Testis (tissue), 5 donors: ENCODE data around the gene NPEPPS. TPM values are rescaled to one million over a fixed set of nuclear protein-coding genes. Genes with fewer than 3 reads are reported as not detected.
A peak's percentile ranks its signal among the peaks of the same experiment; 100 is the strongest.
"Not testable (repeated sequence)": the region's sequence is repeated elsewhere in the genome, so short reads cannot be mapped to it uniquely, and the experiment has no call there.

Source experiments
- DNase-seq: peaks from one replicate; pipeline ENCODE4 v3.0.0-alpha.2; 2019
- H3K27ac ChIP-seq, 2 donors: fragments of 200-600 bp; sonication (generic); one replicate each; pipeline ENCODE4 v1.5.1; 2019
- H3K27me3 ChIP-seq: fragments of 200-600 bp; sonication (generic); one replicate; pipeline ENCODE4 v1.5.1; 2019
- H3K36me3 ChIP-seq: fragments of 200-600 bp; sonication (generic); one replicate; pipeline ENCODE4 v1.5.1; 2017; ENCODE audit warnings: low read depth; ENCODE audit errors: missing control alignments
- H3K4me1 ChIP-seq: fragments of 200-600 bp; sonication (generic); one replicate; pipeline ENCODE4 v1.5.1; 2019
- H3K4me3 ChIP-seq, 2 donors: fragments of 200-600 bp; sonication (generic); one replicate each; pipeline ENCODE4 v1.5.1; 2017 to 2019
- H3K9me3 ChIP-seq: fragments of 200-600 bp; sonication (generic); one replicate; pipeline ENCODE4 v1.5.1; 2017
- WGBS, 2 donors: methylation state at CpG; one replicate each; pipeline ENCODE4 v1.1.5; 2018; 5-methylcytosine and 5-hydroxymethylcytosine counted together
- intact Hi-C: fragments of 100-400 bp; cut with DNase I; formaldehyde crosslinking; loops from one replicate; pipeline ENCODE4 v1.15.1; 2023; ENCODE audit warnings: low total_unique reads
- long read RNA-seq, 2 donors: transcript quantifications; one replicate each; lab custom pipeline, GENCODE V29; 2026
- polyA plus RNA-seq: library from polyadenylated mRNA; stranded (reverse); fragments of 350-450 nt; fragmentation: Illumina TruSeq; extraction: RNeasy Lipid Tissue Mini Kit (QIAGEN cat#74804); gene quantifications from one replicate; pipeline ENCODE4 v1.2.3, GENCODE V29; 2014; ENCODE audit warnings: low read depth, low replicate concordance; ENCODE audit not compliant: insufficient read depth
- total RNA-seq, 2 donors: library from RNA; depleted of rRNA; stranded (reverse); fragments of >200 nt; gene quantifications; one replicate each; pipeline ENCODE4 v1.2.3, GENCODE V29; 2016
- TF ChIP-seq, protein P1 (sequence below), 3 experiments: fragments of 450-650 bp in 2 of 3; fragments of 200-600 bp in 1 of 3; sonication (generic) in 1 of 3; IDR thresholded peaks; one replicate each; pipeline ENCODE4 v1.5.1; 2016 to 2019; ENCODE audit warnings: antibody characterized with exemption in 3 of 3, mild to moderate bottlenecking in 2 of 3, moderate library complexity in 1 of 3

NPEPPS gene, protein sequence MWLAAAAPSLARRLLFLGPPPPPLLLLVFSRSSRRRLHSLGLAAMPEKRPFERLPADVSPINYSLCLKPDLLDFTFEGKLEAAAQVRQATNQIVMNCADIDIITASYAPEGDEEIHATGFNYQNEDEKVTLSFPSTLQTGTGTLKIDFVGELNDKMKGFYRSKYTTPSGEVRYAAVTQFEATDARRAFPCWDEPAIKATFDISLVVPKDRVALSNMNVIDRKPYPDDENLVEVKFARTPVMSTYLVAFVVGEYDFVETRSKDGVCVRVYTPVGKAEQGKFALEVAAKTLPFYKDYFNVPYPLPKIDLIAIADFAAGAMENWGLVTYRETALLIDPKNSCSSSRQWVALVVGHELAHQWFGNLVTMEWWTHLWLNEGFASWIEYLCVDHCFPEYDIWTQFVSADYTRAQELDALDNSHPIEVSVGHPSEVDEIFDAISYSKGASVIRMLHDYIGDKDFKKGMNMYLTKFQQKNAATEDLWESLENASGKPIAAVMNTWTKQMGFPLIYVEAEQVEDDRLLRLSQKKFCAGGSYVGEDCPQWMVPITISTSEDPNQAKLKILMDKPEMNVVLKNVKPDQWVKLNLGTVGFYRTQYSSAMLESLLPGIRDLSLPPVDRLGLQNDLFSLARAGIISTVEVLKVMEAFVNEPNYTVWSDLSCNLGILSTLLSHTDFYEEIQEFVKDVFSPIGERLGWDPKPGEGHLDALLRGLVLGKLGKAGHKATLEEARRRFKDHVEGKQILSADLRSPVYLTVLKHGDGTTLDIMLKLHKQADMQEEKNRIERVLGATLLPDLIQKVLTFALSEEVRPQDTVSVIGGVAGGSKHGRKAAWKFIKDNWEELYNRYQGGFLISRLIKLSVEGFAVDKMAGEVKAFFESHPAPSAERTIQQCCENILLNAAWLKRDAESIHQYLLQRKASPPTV
- total RNA-seq (100 to 1,000 TPM; 104 to 108 TPM), polyA plus RNA-seq (115 TPM)
- long read RNA-seq, donor 1, full-length matches to known transcripts, result 14 of 14 reads
- long read RNA-seq, donor 1, partial matches to known transcripts, result 0 of 14 reads
- long read RNA-seq, donor 1, other reads (novel, unspliced or antisense), result 0 of 14 reads
- long read RNA-seq, donor 2, full-length matches to known transcripts, result 11 of 17 reads
- long read RNA-seq, donor 2, partial matches to known transcripts, result 6 of 17 reads
- long read RNA-seq, donor 2, other reads (novel, unspliced or antisense), result 0 of 17 reads

- H3K27me3 ChIP-seq, H3K9me3 ChIP-seq, intact Hi-C loops, H3K36me3 ChIP-seq, H3K4me1 ChIP-seq: not testable (repeated sequence)
- 11 to 23% methylated on average over 20 to 52 of the region's 60 CpGs for WGBS, 2 donors
- peak; percentile 92 for DNase-seq
- Histone ChIP-seq H3K27ac (peak within 1 kb of the TSS; percentile 79 to 91), H3K4me3 (peak within 1 kb of the TSS; percentile 67 to 76)
Measured at GRCh38 chr17:47530557-47531232, at the start of gene NPEPPS. Gene NPEPPS (plus strand): TSS chr17:47531108. CDS start chr17:47531301, 193 bp downstream.

DNA sequence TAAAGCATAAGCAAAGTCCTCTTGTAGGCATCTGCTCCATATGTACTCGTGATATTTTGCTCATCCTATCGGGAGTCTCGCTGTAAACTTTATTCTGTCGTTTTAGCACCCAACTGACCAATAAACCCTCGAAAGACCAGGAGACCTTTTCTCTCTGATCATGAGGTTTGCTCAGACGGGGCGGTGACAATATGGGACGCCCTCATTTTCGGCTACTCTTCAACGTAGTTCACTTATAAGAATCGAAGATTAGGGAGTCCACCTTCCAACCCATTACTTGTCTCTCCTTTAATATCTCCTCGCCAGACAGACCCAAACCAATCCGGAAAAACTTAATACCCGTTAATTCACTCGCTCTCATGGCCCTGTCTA, 39.1 kb upstream of the NPEPPS start:
- H3K36me3 ChIP-seq, DNase-seq, intact Hi-C loops, H3K27me3 ChIP-seq, H3K4me1 ChIP-seq, H3K9me3 ChIP-seq: not testable (repeated sequence)
- Histone ChIP-seq H3K27ac (peak overlapping the region; percentile 72 to 90), H3K4me3 (peak overlapping the region; percentile 57 to 61)
- 1 to 3% methylated on average over 14 to 15 of the region's 15 CpGs for WGBS, 2 donors

- H3K4me3 ChIP-seq, H3K27ac ChIP-seq, H3K27me3 ChIP-seq, intact Hi-C loops, H3K36me3 ChIP-seq, DNase-seq, H3K9me3 ChIP-seq, H3K4me1 ChIP-seq: not testable (repeated sequence)
- WGBS, 2 donors, result 80% methylated on average over 1 of the region's 1 CpG; no CpG with 5 or more reads in 1 of the 2 donors
Measured at GRCh38 chr17:47499074-47499473, 31.8 kb upstream of the NPEPPS start.

DNA sequence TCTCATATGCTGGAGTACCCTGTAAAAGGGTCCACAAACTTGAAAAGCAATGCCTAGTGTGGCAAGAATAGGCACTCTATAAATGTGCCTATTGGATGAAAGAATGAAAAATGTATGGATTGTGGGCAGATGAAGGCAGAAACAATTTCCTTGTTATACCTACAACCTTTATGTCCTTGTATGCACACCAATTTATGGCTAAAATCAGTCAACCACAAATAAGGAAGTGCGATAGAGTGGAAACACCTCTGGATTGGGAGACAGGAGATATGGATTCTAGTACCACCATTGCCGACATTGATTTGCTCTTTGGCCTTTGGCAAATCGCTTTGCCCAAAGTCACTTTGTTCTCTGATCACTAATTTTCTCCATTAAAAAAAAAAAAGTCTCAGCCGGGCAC, 31.4 kb upstream of the NPEPPS start:
- H3K4me3 ChIP-seq, H3K27ac ChIP-seq, DNase-seq, intact Hi-C loops, H3K9me3 ChIP-seq, H3K36me3 ChIP-seq, H3K27me3 ChIP-seq, H3K4me1 ChIP-seq: not testable (repeated sequence)
- WGBS, 2 donors, result 80 to 97% methylated on average over 4 of the region's 4 CpGs

DNA sequence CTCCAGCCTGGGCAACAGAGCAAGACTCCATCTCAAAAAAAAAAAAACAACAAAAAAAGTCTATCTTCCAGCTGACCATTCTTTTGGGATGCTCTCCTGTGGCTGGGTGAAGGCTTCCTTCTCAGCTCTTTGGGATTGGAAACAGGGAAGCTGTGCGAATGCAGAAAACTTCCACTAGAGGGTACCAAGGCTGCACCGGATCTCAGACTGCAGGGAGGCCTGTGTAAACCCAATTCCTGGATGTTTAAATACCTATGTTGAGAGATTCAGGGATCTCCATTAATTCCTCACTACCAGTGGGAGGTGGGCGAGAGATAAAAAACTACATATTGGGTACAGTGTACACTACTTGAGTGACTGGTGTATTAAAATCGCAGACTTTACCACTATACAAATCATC, 30.3 kb upstream of the NPEPPS start:
- H3K9me3 ChIP-seq, intact Hi-C loops, H3K36me3 ChIP-seq, H3K4me1 ChIP-seq, H3K27ac ChIP-seq, H3K27me3 ChIP-seq, DNase-seq, H3K4me3 ChIP-seq: not testable (repeated sequence)
- TF ChIP-seq, protein P1, sequence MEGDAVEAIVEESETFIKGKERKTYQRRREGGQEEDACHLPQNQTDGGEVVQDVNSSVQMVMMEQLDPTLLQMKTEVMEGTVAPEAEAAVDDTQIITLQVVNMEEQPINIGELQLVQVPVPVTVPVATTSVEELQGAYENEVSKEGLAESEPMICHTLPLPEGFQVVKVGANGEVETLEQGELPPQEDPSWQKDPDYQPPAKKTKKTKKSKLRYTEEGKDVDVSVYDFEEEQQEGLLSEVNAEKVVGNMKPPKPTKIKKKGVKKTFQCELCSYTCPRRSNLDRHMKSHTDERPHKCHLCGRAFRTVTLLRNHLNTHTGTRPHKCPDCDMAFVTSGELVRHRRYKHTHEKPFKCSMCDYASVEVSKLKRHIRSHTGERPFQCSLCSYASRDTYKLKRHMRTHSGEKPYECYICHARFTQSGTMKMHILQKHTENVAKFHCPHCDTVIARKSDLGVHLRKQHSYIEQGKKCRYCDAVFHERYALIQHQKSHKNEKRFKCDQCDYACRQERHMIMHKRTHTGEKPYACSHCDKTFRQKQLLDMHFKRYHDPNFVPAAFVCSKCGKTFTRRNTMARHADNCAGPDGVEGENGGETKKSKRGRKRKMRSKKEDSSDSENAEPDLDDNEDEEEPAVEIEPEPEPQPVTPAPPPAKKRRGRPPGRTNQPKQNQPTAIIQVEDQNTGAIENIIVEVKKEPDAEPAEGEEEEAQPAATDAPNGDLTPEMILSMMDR (IDR thresholded peaks at IDR 0.05), result peak in 1 of 3 experiments; percentile 39
- 47 to 51% methylated on average over 4 of the region's 4 CpGs for WGBS, 2 donors

DNA sequence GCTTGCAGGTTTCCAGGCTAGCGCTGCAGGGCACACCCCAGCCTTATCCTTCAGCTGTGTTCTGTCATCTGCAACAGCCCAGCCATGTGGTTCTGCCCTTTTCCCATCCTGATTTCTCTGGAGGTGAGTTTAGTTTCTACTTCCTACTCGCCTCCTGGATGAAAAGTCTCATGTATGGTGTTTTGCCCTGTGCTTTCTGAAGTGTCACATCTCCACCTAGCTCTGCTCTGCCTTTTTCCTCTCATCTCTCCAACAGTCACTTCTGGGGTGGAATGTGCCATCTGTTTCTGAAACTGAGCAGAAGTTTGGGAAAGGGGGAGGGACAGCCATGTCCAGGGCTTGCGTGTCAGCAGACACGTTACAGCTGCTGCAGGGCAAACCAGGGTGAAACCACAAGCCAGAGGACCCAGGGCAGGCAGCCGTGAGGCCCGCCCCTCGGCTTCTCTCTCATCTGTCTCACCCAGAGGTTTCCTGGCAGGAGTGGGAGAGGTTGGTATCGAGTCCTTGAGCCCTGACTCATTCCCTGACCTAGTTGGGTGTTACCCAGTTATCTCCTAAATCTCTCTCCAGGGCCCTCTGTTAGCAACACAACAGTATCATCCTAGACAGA, 28.7 kb upstream of the NPEPPS start:
- 27 to 48% methylated on average over 3 to 8 of the region's 8 CpGs for WGBS, 2 donors
- DNase-seq, H3K27me3 ChIP-seq, intact Hi-C loops, H3K27ac ChIP-seq, H3K9me3 ChIP-seq, H3K36me3 ChIP-seq, H3K4me3 ChIP-seq, H3K4me1 ChIP-seq: not testable (repeated sequence)

DNA sequence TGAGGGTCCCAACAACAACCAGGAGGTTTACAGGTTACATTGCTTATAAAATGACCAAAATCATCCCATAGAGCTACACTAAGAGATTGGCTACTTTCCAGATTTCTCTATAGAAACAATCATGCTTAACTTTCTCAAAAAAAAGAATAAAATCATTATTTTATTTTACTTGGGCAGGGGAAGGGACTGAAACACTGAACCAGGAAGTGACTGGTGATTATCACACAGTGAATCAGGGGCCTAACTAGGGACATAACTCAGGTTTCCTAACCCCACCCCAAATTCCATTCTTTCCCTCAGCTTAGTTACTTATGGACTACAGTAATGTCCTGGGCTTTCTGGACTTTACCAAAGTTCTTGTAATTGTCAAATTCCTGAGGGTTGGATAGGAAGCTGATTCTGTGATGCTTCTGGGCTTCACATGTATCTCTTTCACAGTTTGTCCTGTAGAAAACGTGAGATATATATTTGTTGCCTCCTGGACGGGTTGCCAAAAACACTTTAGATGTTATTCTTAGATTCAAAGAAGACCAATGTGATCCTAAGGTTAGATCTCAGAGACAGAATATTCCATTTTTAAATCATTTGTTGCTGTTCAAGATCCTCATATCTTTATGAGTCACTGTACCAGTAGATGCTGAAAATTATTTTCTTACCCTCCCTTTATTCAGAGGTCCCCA, 28.0 kb upstream of the NPEPPS start:
- H3K4me3 ChIP-seq, H3K9me3 ChIP-seq, H3K36me3 ChIP-seq, intact Hi-C loops, H3K4me1 ChIP-seq, DNase-seq, H3K27me3 ChIP-seq, H3K27ac ChIP-seq: not testable (repeated sequence)
- 16 to 44% methylated on average over 2 of the region's 2 CpGs for WGBS, 2 donors

GRCh38 chr17:47511701-47512146, 19.2 kb upstream of the NPEPPS start:
- H3K36me3 ChIP-seq, DNase-seq, H3K27me3 ChIP-seq, H3K4me1 ChIP-seq, intact Hi-C loops, H3K4me3 ChIP-seq, H3K9me3 ChIP-seq, H3K27ac ChIP-seq: not testable (repeated sequence)
- 42 to 43% methylated on average over 3 of the region's 3 CpGs for WGBS, 2 donors

GRCh38 chr17:47513301-47513700, 17.6 kb upstream of the NPEPPS start:
- intact Hi-C loops, H3K27ac ChIP-seq, H3K36me3 ChIP-seq, H3K4me3 ChIP-seq, H3K27me3 ChIP-seq, H3K9me3 ChIP-seq, H3K4me1 ChIP-seq, DNase-seq: not testable (repeated sequence)
- WGBS, 2 donors, result 76 to 90% methylated on average over 6 of the region's 6 CpGs
